Fibroblast of peridontal ligament (primary cell): ENCODE measurements around the gene PPDPF.

Experiments used
- DNase-seq: peaks from one replicate; pipeline ENCODE4 v3.0.0-alpha.2; 2010; ENCODE audit errors: extremely low read depth

Gene PPDPF

GRCh38 chr20:63520934-63521601, 503 bp downstream of the PPDPF start:
- DNase-seq: peak; percentile 57

GRCh38 chr20:63521602-63522001, 1.0 kb downstream of the PPDPF start:
- DNase-seq: no peak

- DNase-seq: no peak
Observed at GRCh38 chr20:63522091-63522868, 1.7 kb downstream of the PPDPF start.

- no peak for DNase-seq
Observed at GRCh38 chr20:63522981-63523611, 2.5 kb downstream of the PPDPF start.

GRCh38 chr20:63525185-63525584, 4.6 kb downstream of the PPDPF start:
- no peak for DNase-seq

- no peak for DNase-seq
Observed at GRCh38 chr20:63525971-63526370, 5.4 kb downstream of the PPDPF start.

- DNase-seq: no peak
Observed at GRCh38 chr20:63527184-63527583, 6.6 kb downstream of the PPDPF start.

GRCh38 chr20:63529180-63529860, 8.8 kb downstream of the PPDPF start:
- no peak for DNase-seq

GRCh38 chr20:63529861-63530787, 9.6 kb downstream of the PPDPF start:
- DNase-seq: no peak

GRCh38 chr20:63530788-63531160, 10.2 kb downstream of the PPDPF start:
- no peak for DNase-seq

- DNase-seq: no peak
Observed at GRCh38 chr20:63531686-63532448, 11.3 kb downstream of the PPDPF start.

GRCh38 chr20:63532449-63532971, 11.9 kb downstream of the PPDPF start:
- no peak for DNase-seq

- DNase-seq: no peak
Observed at GRCh38 chr20:63533388-63533787, 12.8 kb downstream of the PPDPF start.

GRCh38 chr20:63533871-63534393, 13.4 kb downstream of the PPDPF start:
- no peak for DNase-seq

- no peak for DNase-seq
Observed at GRCh38 chr20:63534427-63534830, 13.9 kb downstream of the PPDPF start.

GRCh38 chr20:63534831-63535651, 14.5 kb downstream of the PPDPF start:
- no peak for DNase-seq

- peak; percentile 63 for DNase-seq
Observed at GRCh38 chr20:63536241-63536977, 15.8 kb downstream of the PPDPF start.

GRCh38 chr20:63536997-63537524, 16.5 kb downstream of the PPDPF start, which contains the start of gene PTK6:
Gene PTK6, minus strand, starts transcription at chr20:63537376. Its CDS starts 62 bp downstream, at chr20:63537314.
- DNase-seq: no peak
